HUDEP-2 (cell line): ENCODE measurements around the gene CD7.
A peak's percentile ranks its signal among the peaks of the same experiment; 100 is the strongest.

Experiments used
- DNase-seq, 76 experiments: peaks; one replicate each; lab custom pipeline; 2025; ENCODE audit not compliant: unreplicated experiment in 76 of 76; lab: John Stamatoyannopoulos, UW

CD7 gene

GRCh38 chr17:82267575-82268379 is 49.6 kb downstream of the CD7 start:
- DNase-seq = peak in 52 of 76 experiments; percentile 8 to 78 (median 48)

GRCh38 chr17:82266142-82266541 is 51.3 kb downstream of the CD7 start:
- no peak for DNase-seq
